ENCODE data around the gene CDC23. TPM values are rescaled to one million over a fixed set of nuclear protein-coding genes. Genes with fewer than 3 reads are reported as not detected.

CDC23 gene
- total and polyA plus RNA-seq, 7 donors = 7.2 to 15.0 (median 13.4) TPM

- no peaks in the 10 kb centered on the region for H3K4me1 ChIP-seq
- DNase-seq = no peak
- no peaks in the 10 kb centered on the region for H3K36me3 ChIP-seq (ENCODE audit: insufficient read depth in 1 of 2, low read depth in 1 of 2)
- intact Hi-C loops (cut with DNase I) = no loop called here
- 89 to 91% (median 90%) methylated on average over 4 of the region's 4 CpGs for WGBS, 3 donors
- no peak overlapping the region for H3K4me3 ChIP-seq
- no peak overlapping the region for H3K27ac ChIP-seq
- H3K9me3 ChIP-seq = no peaks in the 10 kb centered on the region
- no peak for ATAC-seq
- no peaks in the 10 kb centered on the region for H3K27me3 ChIP-seq (ENCODE audit: insufficient read depth in 3 of 3, low read length in 2 of 3)
- TF ChIP-seq CTCF (IDR thresholded peaks at IDR 0.05) = no peak
These were observed 33.7 kb upstream of the CDC23 start for GRCh38 chr5:138246822-138247221.

DNA sequence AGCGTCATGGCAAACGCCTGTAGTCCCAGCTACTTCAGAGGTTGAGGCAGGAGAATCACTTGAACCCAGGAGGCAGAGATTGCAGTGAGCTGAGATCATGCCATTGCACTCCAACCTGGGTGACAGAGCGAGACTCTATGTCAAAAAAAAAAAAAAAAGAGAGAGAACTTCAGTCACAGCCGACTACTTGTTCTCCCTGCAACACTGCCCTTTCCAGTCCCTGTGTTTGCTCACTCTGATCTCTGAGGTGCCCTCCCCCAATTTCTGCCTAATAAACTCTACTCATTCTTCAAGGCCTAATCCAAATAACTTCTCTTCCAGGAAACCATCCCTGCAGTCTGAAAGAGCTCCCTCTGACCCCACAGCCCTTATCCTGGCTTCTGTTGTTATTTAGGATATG lies 33.2 kb upstream of the CDC23 start:
- Histone ChIP-seq H3K27me3 (ENCODE audit: insufficient read depth in 3 of 3, low read length in 2 of 3) (no peaks in the 10 kb centered on the region), H3K4me3 (no peak overlapping the region), H3K36me3 (ENCODE audit: insufficient read depth in 1 of 2, low read depth in 1 of 2) (no peaks in the 10 kb centered on the region), H3K27ac (no peak overlapping the region), H3K9me3 (no peaks in the 10 kb centered on the region), H3K4me1 (peaks cover 3% of the 10 kb centered on the region)
- ATAC-seq (no peak), DNase-seq (no peak)
- TF ChIP-seq CTCF (IDR thresholded peaks at IDR 0.05) = no peak
- intact Hi-C loops (cut with DNase I) = no loop called here
- WGBS, 3 donors = 81 to 90% (median 86%) methylated on average over 4 of the region's 4 CpGs

GRCh38 chr5:138245717-138246116 lies 32.6 kb upstream of the CDC23 start:
- no peak overlapping the region for H3K27ac ChIP-seq
- intact Hi-C loops (cut with DNase I) = no loop called here
- H3K36me3 ChIP-seq (ENCODE audit: insufficient read depth in 1 of 2, low read depth in 1 of 2) = no peaks in the 10 kb centered on the region
- H3K4me1 ChIP-seq = peaks cover 3% of the 10 kb centered on the region
- no peak for ATAC-seq
- H3K4me3 ChIP-seq = no peak overlapping the region
- WGBS, 3 donors = 5 to 20% (median 17%) methylated on average over 1 of the region's 1 CpG
- TF ChIP-seq CTCF (IDR thresholded peaks at IDR 0.05) = no peak
- no peaks in the 10 kb centered on the region for H3K27me3 ChIP-seq (ENCODE audit: insufficient read depth in 3 of 3, low read length in 2 of 3)
- no peak for DNase-seq
- H3K9me3 ChIP-seq = no peaks in the 10 kb centered on the region

GRCh38 chr5:138243794-138244193 lies 30.7 kb upstream of the CDC23 start:
- Histone ChIP-seq H3K4me3 (no peak overlapping the region), H3K9me3 (no peaks in the 10 kb centered on the region), H3K36me3 (ENCODE audit: insufficient read depth in 1 of 2, low read depth in 1 of 2) (no peaks in the 10 kb centered on the region), H3K4me1 (peaks cover 3% of the 10 kb centered on the region), H3K27me3 (ENCODE audit: insufficient read depth in 3 of 3, low read length in 2 of 3) (no peaks in the 10 kb centered on the region), H3K27ac (no peak overlapping the region)
- DNase-seq (no peak), ATAC-seq (no peak)
- 52 to 60% (median 56%) methylated on average over 2 of the region's 2 CpGs for WGBS, 3 donors
- no peak for TF ChIP-seq CTCF (IDR thresholded peaks at IDR 0.05)
- intact Hi-C loops (cut with DNase I) = no loop called here

Measured in psoas muscle (tissue), 8 donors.